ENCODE measurements around the gene TOX2. TPM values are rescaled to one million over a fixed set of nuclear protein-coding genes. Genes with fewer than 3 reads are reported as not detected.

Gene TOX2
- total and polyA plus RNA-seq, 10 donors: 1.1 to 6.4 (median 5.0) TPM

GRCh38 chr20:44095831-44096230, 181.2 kb downstream of the TOX2 start:
- Histone ChIP-seq H3K4me3 (no peak overlapping the region), H3K9me3 (no peaks in the 10 kb centered on the region), H3K27me3 (replicated peaks in 1 of 7) (peaks cover 0 to 39% (median 4%) of the 10 kb centered on the region in 7 donors), H3K27ac (no peak overlapping the region), H3K4me1 (no peaks in the 10 kb centered on the region), H3K36me3 (no peaks in the 10 kb centered on the region)
- intact Hi-C loops (cut with DNase I; ENCODE audit: low total_unique reads): no loop called here
- TF ChIP-seq POLR2A (IDR thresholded peaks at IDR 0.05): no peak
- no peak for TF ChIP-seq CTCF (IDR thresholded peaks at IDR 0.05 in 8 of 11, conservative IDR thresholded peaks at IDR 0.05 in 3 of 11)
- TF ChIP-seq POLR2AphosphoS5 (IDR thresholded peaks at IDR 0.05): no peak
- 68 to 81% (median 76%) methylated on average over 7 of the region's 7 CpGs for WGBS, 5 donors
- DNase-seq: no peak

GRCh38 chr20:44097521-44098255, 183.0 kb downstream of the TOX2 start:
- 66 to 79% (median 74%) methylated on average over 14 of the region's 14 CpGs for WGBS, 5 donors
- Histone ChIP-seq H3K27ac (no peak overlapping the region), H3K9me3 (peaks cover 0 to 13% (median 10%) of the 10 kb centered on the region in 8 donors), H3K4me3 (no peak overlapping the region), H3K36me3 (no peaks in the 10 kb centered on the region), H3K27me3 (replicated peaks in 1 of 7) (peaks cover 0 to 34% (median 4%) of the 10 kb centered on the region in 7 donors), H3K4me1 (no peaks in the 10 kb centered on the region)
- intact Hi-C loops (cut with DNase I; ENCODE audit: low total_unique reads): no loop called here
- TF ChIP-seq CTCF (IDR thresholded peaks at IDR 0.05 in 8 of 11, conservative IDR thresholded peaks at IDR 0.05 in 3 of 11) (no peak), POLR2A (IDR thresholded peaks at IDR 0.05) (no peak), POLR2AphosphoS5 (IDR thresholded peaks at IDR 0.05) (no peak)
- peak; percentile 28 for DNase-seq

- Histone ChIP-seq H3K9me3 (peaks cover 0 to 17% (median 15%) of the 10 kb centered on the region in 8 donors), H3K27ac (no peak overlapping the region), H3K36me3 (no peaks in the 10 kb centered on the region), H3K4me1 (no peaks in the 10 kb centered on the region), H3K4me3 (no peak overlapping the region), H3K27me3 (replicated peaks in 1 of 7) (peaks cover 0 to 29% (median 4%) of the 10 kb centered on the region in 7 donors)
- intact Hi-C loops (cut with DNase I; ENCODE audit: low total_unique reads): no loop called here
- 77 to 92% (median 89%) methylated on average over 6 of the region's 6 CpGs for WGBS, 5 donors
- DNase-seq: peak; percentile 3
- no peak for TF ChIP-seq CTCF (IDR thresholded peaks at IDR 0.05 in 8 of 11, conservative IDR thresholded peaks at IDR 0.05 in 3 of 11)
These were observed 183.6 kb downstream of the TOX2 start for GRCh38 chr20:44098256-44098630.

GRCh38 chr20:44098657-44099056, 184.0 kb downstream of the TOX2 start:
- Histone ChIP-seq H3K4me1 (no peaks in the 10 kb centered on the region), H3K36me3 (no peaks in the 10 kb centered on the region), H3K27ac (no peak overlapping the region), H3K27me3 (replicated peaks in 1 of 7) (peaks cover 0 to 29% (median 4%) of the 10 kb centered on the region in 7 donors), H3K4me3 (no peak overlapping the region), H3K9me3 (peaks cover 0 to 19% (median 16%) of the 10 kb centered on the region in 8 donors)
- DNase-seq: peak; percentile 13
- 89 to 95% (median 94%) methylated on average over 5 of the region's 5 CpGs for WGBS, 5 donors
- no peak for TF ChIP-seq POLR2A (IDR thresholded peaks at IDR 0.05)
- no peak for TF ChIP-seq CTCF (IDR thresholded peaks at IDR 0.05 in 8 of 11, conservative IDR thresholded peaks at IDR 0.05 in 3 of 11)
- no peak for TF ChIP-seq POLR2AphosphoS5 (IDR thresholded peaks at IDR 0.05)
- intact Hi-C loops (cut with DNase I; ENCODE audit: low total_unique reads): no loop called here
